ENCODE measurements around the gene PRELP. TPM values are rescaled to one million over a fixed set of nuclear protein-coding genes. Genes with fewer than 3 reads are reported as not detected.

PRELP gene
- total RNA-seq, 1 experiment from 2014 or later: not detected

- Histone ChIP-seq H3K36me3 (ENCODE audit: control insufficient read depth, insufficient read depth, low read length) (no peaks in the 10 kb centered on the region), H3K4me3 (ENCODE audit: low read depth, low read length) (no peak overlapping the region), H3K4me1 (peaks cover 9% of the 10 kb centered on the region; the same call in 1 of the 2 replicates), H3K27me3 (replicated peaks; ENCODE audit: control insufficient read depth, insufficient read depth, low read length) (no peaks in the 10 kb centered on the region), H3K9me3 (no peaks in the 10 kb centered on the region)
- H3K27ac Mint-ChIP-seq (ENCODE audit: unreplicated experiment): no peak overlapping the region
- POLR2A ChIA-PET: interaction anchor here (0.6 kb wide), 1 partner anchor 66 kb away, joined by 10 read pairs; no protein-coding TSS in a partner anchor
- DNase-seq: peak; percentile 77 to 87
- no TSS peak for BruUV-seq (replicated peaks)
- H3K4me1 Mint-ChIP-seq (ENCODE audit: low read depth, unreplicated experiment): peaks cover 10% of the 10 kb centered on the region
- no peaks in the 10 kb centered on the region for H3K9me3 Mint-ChIP-seq (ENCODE audit: unreplicated experiment)
- CTCF ChIA-PET: interaction anchor here (0.5 to 1.9 kb wide), 17 partner anchors 9 to 201 kb away, joined by 3 to 35 read pairs (median 4); partner anchors contain the start of genes ATP2B4 and FMOD
- TF ChIP-seq CTCF (IDR thresholded peaks at IDR 0.05; ENCODE audit: insufficient read depth in 1 of 2, low read depth in 1 of 2, low read length in 1 of 2, severe bottlenecking in 1 of 2, unreplicated experiment in 1 of 2): peak; percentile 68 to 77
- no peaks in the 10 kb centered on the region for H3K36me3 Mint-ChIP-seq (ENCODE audit: insufficient read depth, unreplicated experiment)
- peaks cover 9% of the 10 kb centered on the region for H3K27me3 Mint-ChIP-seq (ENCODE audit: insufficient read depth, unreplicated experiment)
- intact Hi-C loops (cut with micrococcal nuclease; ENCODE audit: unreplicated experiment): loop anchor here (1.0 to 10.0 kb wide), 3 partner anchors 90 to 198 kb away; partner anchors contain the start of gene ATP2B4
- H3K4me3 Mint-ChIP-seq (ENCODE audit: unreplicated experiment): no peak overlapping the region
These were observed 29.0 kb downstream of the PRELP start for GRCh38 chr1:203504400-203505250.

- DNase-seq: no peak
- Mint-ChIP-seq H3K27ac (ENCODE audit: unreplicated experiment) (no peak overlapping the region), H3K36me3 (ENCODE audit: insufficient read depth, unreplicated experiment) (no peaks in the 10 kb centered on the region), H3K4me1 (ENCODE audit: low read depth, unreplicated experiment) (peaks cover 10% of the 10 kb centered on the region), H3K9me3 (ENCODE audit: unreplicated experiment) (no peaks in the 10 kb centered on the region), H3K4me3 (ENCODE audit: unreplicated experiment) (no peak overlapping the region), H3K27me3 (ENCODE audit: insufficient read depth, unreplicated experiment) (peaks cover 9% of the 10 kb centered on the region)
- intact Hi-C loops (cut with micrococcal nuclease; ENCODE audit: unreplicated experiment): loop anchor here (10.0 kb wide), 1 partner anchor 89 kb away; no protein-coding TSS in a partner anchor
- Histone ChIP-seq H3K27me3 (replicated peaks; ENCODE audit: control insufficient read depth, insufficient read depth, low read length) (no peaks in the 10 kb centered on the region), H3K4me3 (ENCODE audit: low read depth, low read length) (no peak overlapping the region), H3K36me3 (ENCODE audit: control insufficient read depth, insufficient read depth, low read length) (no peaks in the 10 kb centered on the region), H3K4me1 (peaks cover 9% of the 10 kb centered on the region; the same call in 1 of the 2 replicates), H3K9me3 (no peaks in the 10 kb centered on the region)
- CTCF ChIA-PET: interaction anchor here (1.5 kb wide), 1 partner anchor 79 kb away, joined by 5 read pairs; no protein-coding TSS in a partner anchor
- POLR2A ChIA-PET: no interaction called here
- no TSS peak for BruUV-seq (replicated peaks)
- TF ChIP-seq CTCF (IDR thresholded peaks at IDR 0.05; ENCODE audit: insufficient read depth in 1 of 2, low read depth in 1 of 2, low read length in 1 of 2, severe bottlenecking in 1 of 2, unreplicated experiment in 1 of 2): no peak
These were observed 30.1 kb downstream of the PRELP start for GRCh38 chr1:203505526-203506204.
